SJSA1 (cell line): ENCODE results near the gene ISYNA1. TPM values are rescaled to one million over a fixed set of nuclear protein-coding genes. Genes with fewer than 3 reads are reported as not detected.
"Not testable (repeated sequence)": the region's sequence is repeated elsewhere in the genome, so short reads cannot be mapped to it uniquely, and the experiment has no call there.

Experiments
- DNase-seq, 2 experiments: peaks; one replicate each; pipeline ENCODE4 v3.0.0-alpha.2; 2015 to 2020; ENCODE audit warnings: low spot score in 2 of 2, low read depth in 1 of 2
- H3K27ac ChIP-seq: fragments of 250-450 bp; sonication (Bioruptor Pico); 2 replicates; pipeline ENCODE4 v1.5.1; 2020; ENCODE audit warnings: mild to moderate bottlenecking, moderate library complexity
- H3K27me3 ChIP-seq: fragments of 250-450 bp; sonication (Bioruptor Pico); replicated peaks from 2 replicates; pipeline ENCODE4 v1.5.1; 2020; ENCODE audit warnings: mild to moderate bottlenecking, moderate library complexity
- H3K36me3 ChIP-seq: fragments of 250-450 bp; sonication (Bioruptor Pico); 2 replicates; pipeline ENCODE4 v1.5.1; 2020; ENCODE audit warnings: mild to moderate bottlenecking
- H3K4me1 ChIP-seq: fragments of 250-450 bp; sonication (Bioruptor Pico); replicated peaks from 2 replicates; pipeline ENCODE4 v1.6.1; 2021; ENCODE audit warnings: mild to moderate bottlenecking
- H3K4me3 ChIP-seq: fragments of 250-450 bp; sonication (Bioruptor Pico); 2 replicates; pipeline ENCODE4 v1.5.1; 2020; ENCODE audit warnings: mild to moderate bottlenecking
- H3K9me3 ChIP-seq: fragments of 250-450 bp; sonication (Bioruptor Pico); replicated peaks from 2 replicates; pipeline ENCODE4 v1.5.1; 2020; ENCODE audit warnings: mild to moderate bottlenecking
- total RNA-seq: library from RNA; depleted of rRNA; stranded (reverse); fragments of >200 nt; shearing (Covaris generic); gene quantifications from 2 replicates; pipeline ENCODE4 v1.2.3, GENCODE V29; 2014

Gene ISYNA1
- total RNA-seq, 1 experiment from 2014 or later: 2.0 TPM

DNA sequence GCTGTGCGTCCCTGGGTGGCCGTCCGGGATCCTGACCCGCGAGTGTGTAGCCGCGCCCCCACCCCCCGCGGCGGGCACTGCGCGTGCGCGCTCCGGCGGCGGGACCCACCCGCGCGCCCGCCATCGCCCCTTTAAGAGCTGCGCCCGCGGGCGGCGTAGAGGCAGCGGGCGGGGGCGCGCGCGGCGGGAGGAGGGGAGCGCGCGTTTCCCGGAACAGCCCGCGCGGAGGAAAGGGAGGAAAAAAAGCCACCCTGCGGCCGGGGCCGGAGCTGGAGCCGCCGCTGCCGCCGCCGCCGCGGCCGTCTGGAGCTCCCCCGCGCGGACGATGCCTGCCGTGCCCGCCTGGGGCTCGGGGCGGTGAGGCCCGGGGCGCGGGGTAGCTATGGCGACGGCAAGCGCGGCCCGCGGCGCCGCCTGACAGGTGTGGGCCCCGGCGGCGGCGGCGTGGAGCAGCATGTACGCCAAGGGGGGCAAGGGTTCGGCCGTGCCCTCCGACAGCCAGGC is 18.7 kb downstream of the ISYNA1 start, which contains the start of gene SSBP4:
TSS of gene SSBP4 (plus strand) at position 204 of the 504 bp plus-strand sequence. CDS start at position 455, 251 bp downstream.
- Histone ChIP-seq H3K9me3 (peaks cover 9% of the 10 kb centered on the region; the same call in 1 of the 2 replicates), H3K4me3 (peak within 1 kb of the TSS; percentile 81), H3K27me3 (no peaks in the 10 kb centered on the region), H3K27ac (no peak within 1 kb of the TSS), H3K36me3 (peaks cover 3% of the 10 kb centered on the region; the same call in 1 of the 2 replicates), H3K4me1 (peaks cover 63% of the 10 kb centered on the region)
- DNase-seq: peak; percentile 73 to 84

DNA sequence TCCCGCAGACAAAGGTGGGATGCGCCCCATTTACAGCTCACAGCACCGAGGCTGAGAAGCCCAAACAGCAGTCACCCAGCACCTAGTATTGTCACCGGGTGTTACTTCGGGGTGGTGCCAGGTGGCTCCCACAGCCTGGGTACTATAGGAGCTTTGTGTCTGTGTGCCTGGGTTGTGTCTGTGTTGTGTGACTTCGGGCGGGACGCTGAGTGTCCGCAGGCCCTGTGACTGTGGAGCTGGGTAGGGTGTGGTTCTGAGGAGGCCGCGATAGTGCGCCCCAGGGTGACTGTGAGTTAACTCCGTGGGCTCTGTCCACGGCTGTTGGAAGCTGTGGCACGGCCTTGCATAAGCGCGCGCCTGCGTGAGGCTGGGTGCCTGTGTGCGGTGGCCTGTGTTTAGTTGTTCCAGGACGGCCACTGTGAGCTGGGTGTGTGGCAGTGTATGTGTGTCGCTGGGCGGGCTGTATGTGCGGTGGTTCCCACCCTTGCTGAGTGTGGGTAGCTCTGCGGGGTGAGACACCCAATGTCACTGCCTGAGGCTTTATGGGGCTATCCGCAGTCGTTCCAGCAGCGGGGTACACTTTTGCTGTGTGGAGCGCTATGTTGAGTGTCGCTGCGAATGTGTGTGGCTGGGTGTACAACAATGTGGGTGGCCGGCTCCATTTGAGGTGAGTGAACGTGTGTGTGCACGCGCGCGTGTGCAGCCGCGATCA is 19.3 kb downstream of the ISYNA1 start:
- Histone ChIP-seq H3K27ac (no peak overlapping the region), H3K4me3 (peak overlapping the region; percentile 81), H3K36me3 (peaks cover 3% of the 10 kb centered on the region; the same call in 1 of the 2 replicates), H3K27me3 (no peaks in the 10 kb centered on the region), H3K4me1 (peaks cover 65% of the 10 kb centered on the region), H3K9me3 (peaks cover 9% of the 10 kb centered on the region; the same call in 1 of the 2 replicates)
- no peak for DNase-seq

DNA sequence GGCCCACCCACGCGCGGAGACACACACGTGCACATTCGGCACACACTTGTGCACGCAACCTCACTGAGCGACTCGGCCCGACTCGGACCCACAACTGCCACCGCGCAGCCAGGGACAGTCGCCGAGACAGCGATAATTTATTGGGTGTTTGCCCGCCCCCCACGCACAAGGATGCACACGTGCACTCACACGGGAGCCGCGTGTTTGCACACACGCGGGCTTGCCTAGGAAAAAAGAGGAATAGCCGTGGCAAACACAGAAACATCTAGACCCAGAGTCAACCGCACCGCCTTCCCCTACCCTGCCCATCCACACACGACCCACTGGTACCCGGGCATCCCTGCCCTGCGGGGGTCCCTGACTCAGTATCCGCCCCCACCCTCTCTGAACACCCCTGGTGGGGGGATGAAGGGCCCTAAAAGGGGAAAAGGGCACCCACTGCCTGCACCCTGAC is 19.9 kb downstream of the ISYNA1 start:
- peaks cover 65% of the 10 kb centered on the region for H3K4me1 ChIP-seq
- DNase-seq: no peak
- no peaks in the 10 kb centered on the region for H3K27me3 ChIP-seq
- peaks cover 3% of the 10 kb centered on the region; the same call in 1 of the 2 replicates for H3K36me3 ChIP-seq
- no peak overlapping the region for H3K4me3 ChIP-seq
- peaks cover 9% of the 10 kb centered on the region; the same call in 1 of the 2 replicates for H3K9me3 ChIP-seq
- H3K27ac ChIP-seq: no peak overlapping the region

DNA sequence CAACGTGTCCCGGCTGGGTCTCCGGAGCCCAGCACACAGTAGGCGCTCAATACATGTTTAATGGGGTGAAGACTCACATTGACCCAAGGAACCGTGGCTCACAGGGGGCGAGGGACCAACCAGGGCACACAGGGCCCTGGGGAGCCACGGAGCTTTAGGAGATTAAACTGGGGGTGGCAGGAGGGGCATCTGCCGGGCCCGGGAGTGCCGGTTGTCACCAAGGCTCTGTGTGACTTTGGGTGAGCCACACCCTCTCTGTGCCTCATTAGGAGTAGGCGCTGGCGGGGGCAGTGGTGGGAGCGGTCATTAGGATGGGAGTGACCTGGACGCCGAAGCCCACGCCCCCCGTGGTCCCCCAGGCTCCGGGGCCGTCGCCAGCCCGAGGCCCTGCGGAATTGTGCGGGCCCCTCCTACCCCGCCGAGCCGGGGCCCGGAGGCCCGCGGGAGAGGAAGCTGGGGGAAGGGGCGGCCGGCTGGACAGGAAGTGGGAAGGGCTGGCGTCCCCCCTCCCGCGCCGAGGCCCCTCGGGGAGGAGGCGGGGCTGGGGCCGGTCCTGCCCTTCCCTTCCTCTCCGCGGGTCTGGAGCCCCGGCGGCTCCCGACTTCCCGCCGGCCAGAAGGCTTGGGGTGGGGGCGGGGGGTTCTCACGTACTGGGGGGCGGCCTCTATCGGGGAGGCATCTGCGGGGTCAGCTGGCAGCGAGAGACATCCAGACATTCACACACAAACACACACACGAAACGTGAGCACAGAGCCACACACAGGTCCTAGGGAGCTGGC is 20.5 kb downstream of the ISYNA1 start:
- peak; percentile 86 to 87 for DNase-seq
- H3K36me3 ChIP-seq: peaks cover 3% of the 10 kb centered on the region; the same call in 1 of the 2 replicates
- peaks cover 9% of the 10 kb centered on the region; the same call in 1 of the 2 replicates for H3K9me3 ChIP-seq
- no peaks in the 10 kb centered on the region for H3K27me3 ChIP-seq
- peak overlapping the region; percentile 29 for H3K4me3 ChIP-seq
- H3K4me1 ChIP-seq: peaks cover 65% of the 10 kb centered on the region
- H3K27ac ChIP-seq: peak overlapping the region; percentile 84

DNA sequence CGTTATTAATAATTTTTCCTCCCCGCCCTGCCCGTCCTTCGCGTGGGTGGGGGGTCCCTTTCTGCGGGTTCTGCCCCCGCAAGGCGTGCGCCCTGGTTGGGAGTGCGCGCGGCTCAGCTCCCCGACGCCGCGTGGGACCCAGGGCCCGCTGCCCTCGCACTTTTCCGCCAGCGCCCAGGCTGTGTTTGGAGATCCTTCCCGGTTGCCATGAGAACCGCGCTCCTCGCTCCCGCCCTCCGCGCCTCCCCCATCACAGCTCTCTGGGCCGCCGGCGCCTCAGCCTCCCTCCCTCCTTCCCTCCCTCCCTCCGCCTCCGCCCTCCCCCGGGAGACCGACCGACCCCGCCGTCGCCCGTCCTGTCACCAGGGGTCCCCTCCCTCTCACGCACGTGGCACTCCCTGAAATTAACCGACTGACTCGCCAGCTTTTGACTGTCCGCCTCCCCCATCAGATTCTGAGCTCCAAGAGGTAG is 21.1 kb downstream of the ISYNA1 start:
- H3K4me1 ChIP-seq: peaks cover 65% of the 10 kb centered on the region
- DNase-seq: peak; percentile 73 to 93
- H3K27me3 ChIP-seq: no peaks in the 10 kb centered on the region
- H3K36me3 ChIP-seq: peaks cover 3% of the 10 kb centered on the region; the same call in 1 of the 2 replicates
- peaks cover 9% of the 10 kb centered on the region; the same call in 1 of the 2 replicates for H3K9me3 ChIP-seq
- peak overlapping the region; percentile 84 for H3K27ac ChIP-seq
- peak overlapping the region; percentile 29 for H3K4me3 ChIP-seq

DNA sequence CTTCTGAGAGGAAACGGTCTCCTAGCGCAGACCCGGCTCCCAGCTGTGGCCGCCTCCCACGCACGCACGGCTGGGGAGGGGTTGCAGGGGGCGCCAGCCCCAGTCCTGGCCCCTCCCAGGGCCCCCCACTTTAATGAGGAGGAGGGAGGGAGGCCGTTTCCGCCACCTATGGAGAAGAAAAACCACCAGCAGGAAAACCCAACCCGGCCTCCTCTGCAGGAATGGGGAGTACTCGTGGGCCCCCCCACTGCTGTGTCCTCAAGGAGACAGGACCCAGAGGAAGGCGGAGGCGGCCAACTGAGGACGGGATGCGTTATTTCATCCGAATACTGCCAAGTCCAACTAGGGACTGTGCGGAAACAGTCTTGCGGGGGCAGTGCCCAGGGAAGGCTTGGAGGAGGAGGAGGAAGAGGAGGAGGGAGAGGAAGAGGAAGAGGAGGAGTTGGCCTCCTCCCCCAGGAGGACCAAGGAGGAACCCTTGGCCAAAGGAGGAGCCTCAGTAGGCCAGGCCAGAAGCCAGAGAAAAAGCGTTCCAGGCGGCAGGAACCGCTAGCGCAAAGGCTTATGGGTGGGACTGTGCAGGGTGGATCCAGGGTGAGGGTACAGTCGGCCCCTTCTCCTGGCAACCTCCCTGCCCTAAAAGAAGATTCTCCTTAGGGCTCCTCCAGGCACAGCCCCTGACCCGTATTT is 22.6 kb downstream of the ISYNA1 start:
- peak overlapping the region; percentile 84 for H3K27ac ChIP-seq
- no peak for DNase-seq
- no peak overlapping the region for H3K4me3 ChIP-seq
- peaks cover 67% of the 10 kb centered on the region for H3K4me1 ChIP-seq
- H3K36me3 ChIP-seq: peaks cover 3% of the 10 kb centered on the region; the same call in 1 of the 2 replicates
- H3K9me3 ChIP-seq: peaks cover 9% of the 10 kb centered on the region; the same call in 1 of the 2 replicates
- H3K27me3 ChIP-seq: no peaks in the 10 kb centered on the region

DNA sequence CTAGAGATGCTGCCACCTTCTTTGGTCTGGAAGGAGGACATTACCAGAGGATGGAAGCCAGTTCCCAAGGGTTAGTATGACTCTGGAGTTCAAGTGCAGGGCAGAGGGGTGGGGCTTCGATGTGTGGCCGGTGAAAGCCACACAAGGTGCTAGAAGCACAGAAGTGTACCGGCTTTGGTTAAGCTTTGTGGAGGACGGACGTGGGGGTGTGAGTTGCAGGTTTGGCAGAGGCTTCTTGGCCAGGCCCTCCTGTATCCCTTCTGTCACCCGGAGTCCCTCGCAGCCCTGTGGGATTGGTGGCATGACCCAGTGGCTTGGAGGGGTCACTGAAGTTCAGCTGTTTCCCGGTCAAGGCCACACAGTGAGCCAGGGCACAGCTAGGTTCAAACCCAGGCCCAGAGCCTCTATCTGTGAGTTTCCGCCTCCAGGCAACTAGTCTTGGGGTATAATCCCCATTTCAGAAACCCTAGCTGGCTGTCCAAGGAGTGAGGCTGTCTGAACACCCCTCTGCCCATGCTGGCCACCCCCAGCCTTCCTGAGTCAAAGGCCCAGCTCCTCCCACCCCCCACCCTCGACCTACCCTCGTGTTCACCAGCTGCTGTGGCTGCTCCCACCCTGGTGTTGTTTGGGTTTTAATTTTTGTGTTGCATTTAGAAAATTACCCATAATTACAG is 23.3 kb downstream of the ISYNA1 start:
- no peak overlapping the region for H3K4me3 ChIP-seq
- H3K36me3 ChIP-seq: peaks cover 3% of the 10 kb centered on the region; the same call in 1 of the 2 replicates
- 0 out of 2 replicates have a peak, but pooled peaks cover 5% of the 10 kb centered on the region for H3K9me3 ChIP-seq
- H3K4me1 ChIP-seq: peaks cover 66% of the 10 kb centered on the region
- 0 out of 2 replicates have a peak overlapping the region, but pooled peaks have one; percentile 21 for H3K27ac ChIP-seq
- no peak for DNase-seq
- no peaks in the 10 kb centered on the region for H3K27me3 ChIP-seq

DNA sequence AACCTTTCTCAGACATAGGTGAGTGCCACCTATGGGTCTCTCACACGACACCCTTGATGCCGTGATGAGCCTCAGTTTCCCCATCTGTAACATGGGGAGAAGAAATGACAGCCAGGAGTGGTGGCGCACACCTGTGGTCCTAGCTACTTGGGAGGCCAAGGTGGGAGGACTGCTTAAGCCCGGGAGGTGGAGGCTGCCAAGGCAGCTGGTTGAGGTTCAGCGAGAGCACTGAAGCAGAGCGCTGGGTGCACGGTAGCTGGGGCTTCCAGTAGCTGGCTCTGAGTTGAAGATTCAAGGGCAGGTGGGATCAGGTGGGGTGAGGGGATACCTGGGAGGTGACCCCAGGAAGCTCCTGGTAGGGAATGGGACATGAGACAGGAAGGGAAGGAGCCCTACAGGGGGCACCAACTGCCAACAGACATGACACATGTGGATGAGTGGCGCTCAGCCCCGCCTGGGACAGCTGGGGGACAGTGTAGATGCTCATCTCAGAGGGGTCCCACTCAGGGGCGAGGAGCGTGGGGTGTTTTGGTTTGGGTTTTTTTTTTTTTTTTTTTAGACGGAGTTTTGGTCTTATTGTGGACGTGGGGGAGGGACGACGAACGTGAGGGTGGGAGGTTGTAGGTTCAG is 25.2 kb downstream of the ISYNA1 start:
- no peaks in the 10 kb centered on the region for H3K9me3 ChIP-seq
- H3K36me3 ChIP-seq: no peaks in the 10 kb centered on the region
- H3K4me3 ChIP-seq: no peak overlapping the region
- no peaks in the 10 kb centered on the region for H3K27me3 ChIP-seq
- no peak for DNase-seq
- H3K4me1 ChIP-seq: peaks cover 47% of the 10 kb centered on the region
- no peak overlapping the region for H3K27ac ChIP-seq

DNA sequence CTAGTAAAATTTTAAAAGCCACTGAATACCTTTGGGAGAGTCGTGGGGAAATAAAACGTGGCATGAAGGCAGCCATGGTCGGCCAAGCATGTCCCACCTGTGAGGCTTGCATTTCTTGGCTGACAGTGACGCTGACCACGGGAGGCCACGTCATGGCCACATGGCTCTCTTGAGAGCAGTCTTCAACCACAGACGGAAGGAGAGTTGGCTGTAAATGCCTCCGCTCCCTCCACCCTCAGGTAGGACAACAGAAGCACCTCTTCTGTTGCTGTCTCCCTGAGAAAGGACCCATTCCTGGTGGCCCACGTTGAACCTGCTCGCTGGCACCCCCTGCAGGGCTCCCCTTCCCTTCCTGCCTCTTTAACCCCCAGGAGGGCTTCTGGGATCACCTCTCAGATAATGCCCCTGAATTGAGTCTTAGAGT is 29.9 kb downstream of the ISYNA1 start:
- DNase-seq: no peak
- no peaks in the 10 kb centered on the region for H3K36me3 ChIP-seq
- no peaks in the 10 kb centered on the region for H3K27me3 ChIP-seq
- peaks cover 9% of the 10 kb centered on the region for H3K4me1 ChIP-seq
- H3K9me3 ChIP-seq: no peaks in the 10 kb centered on the region
- H3K27ac ChIP-seq: no peak overlapping the region
- no peak overlapping the region for H3K4me3 ChIP-seq

DNA sequence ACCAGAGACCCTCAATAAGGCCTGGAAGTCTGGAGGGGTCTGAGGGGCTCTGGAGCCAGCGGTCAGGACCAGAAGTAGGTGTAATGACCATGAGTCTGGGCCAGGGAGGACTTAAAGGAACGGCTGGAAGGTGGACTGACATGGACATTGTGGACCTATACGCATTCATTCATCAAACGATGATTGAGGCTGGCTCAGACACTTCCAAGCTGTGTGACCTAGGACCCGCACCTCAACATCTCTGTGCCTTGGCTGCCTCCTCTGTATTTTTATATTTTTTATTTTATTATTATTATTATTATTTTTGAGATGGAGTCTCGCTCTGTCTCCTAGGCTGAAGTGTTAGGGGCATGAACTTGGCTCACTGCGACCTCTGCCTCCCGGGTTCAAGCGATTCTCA is 31.2 kb downstream of the ISYNA1 start:
- peaks cover 9% of the 10 kb centered on the region for H3K4me1 ChIP-seq
- H3K27ac ChIP-seq: no peak overlapping the region
- no peak overlapping the region for H3K4me3 ChIP-seq
- no peaks in the 10 kb centered on the region for H3K9me3 ChIP-seq
- H3K36me3 ChIP-seq: no peaks in the 10 kb centered on the region
- no peaks in the 10 kb centered on the region for H3K27me3 ChIP-seq
- DNase-seq: no peak

DNA sequence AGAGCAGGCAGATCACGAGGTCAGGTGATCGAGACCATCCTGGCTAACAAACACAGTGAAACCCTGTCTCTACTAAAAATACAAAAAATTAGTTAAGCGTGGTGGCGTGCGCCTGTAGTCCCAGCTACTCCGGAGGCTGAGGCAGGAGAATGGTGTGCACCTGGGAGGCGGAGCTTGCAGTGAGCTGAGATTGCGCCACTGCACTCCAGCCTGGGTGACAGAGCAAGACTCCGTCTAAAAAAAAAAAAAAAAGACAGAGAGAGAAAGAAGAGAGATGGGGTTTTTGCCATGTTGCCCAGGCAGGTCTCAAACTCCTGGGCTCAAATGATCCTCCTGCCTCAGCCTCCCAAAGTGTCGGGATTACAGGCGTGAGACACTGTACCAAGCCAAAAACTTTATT is 32.2 kb downstream of the ISYNA1 start:
- H3K9me3 ChIP-seq, H3K27ac ChIP-seq, DNase-seq, H3K4me3 ChIP-seq, H3K27me3 ChIP-seq, H3K36me3 ChIP-seq: not testable (repeated sequence)
- H3K4me1 ChIP-seq: peaks cover 10% of the 10 kb centered on the region

DNA sequence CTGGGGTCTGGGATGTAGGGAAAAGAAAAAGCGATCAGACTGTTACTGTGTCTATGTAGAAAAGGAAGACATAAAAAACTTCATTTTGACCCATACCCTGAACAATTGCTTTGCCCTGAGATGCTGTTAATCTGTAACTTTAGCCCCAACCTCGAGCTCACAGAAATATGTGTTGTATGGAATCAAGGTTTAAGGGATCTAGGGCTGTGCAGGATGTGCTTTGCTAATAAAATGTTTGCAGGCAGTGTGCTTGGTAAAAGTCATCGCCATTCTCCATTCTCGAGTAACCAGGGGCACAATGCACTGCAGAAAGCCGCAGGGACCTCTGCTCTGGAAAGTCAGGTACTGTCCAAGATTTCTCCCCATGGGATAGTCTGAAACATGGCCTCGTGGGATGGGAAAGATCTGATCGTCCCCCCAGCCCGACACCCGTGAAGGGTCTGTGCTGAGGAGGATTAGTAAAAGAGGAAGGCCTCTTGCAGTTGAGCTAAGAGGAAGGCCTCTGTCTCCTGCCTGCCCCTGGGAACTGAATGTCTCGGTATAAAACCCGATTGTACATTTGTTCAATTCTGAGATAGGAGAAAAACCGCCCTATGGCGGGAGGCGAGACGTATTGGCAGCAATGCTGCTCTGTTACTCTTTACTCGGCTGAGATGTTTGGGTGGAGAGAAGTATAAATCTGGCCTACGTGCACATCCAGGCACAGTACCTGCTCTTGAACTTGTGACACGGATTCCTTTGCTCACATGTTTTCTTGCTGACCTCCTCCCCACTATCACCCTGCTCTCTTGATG is 35.3 kb downstream of the ISYNA1 start:
- H3K36me3 ChIP-seq, H3K9me3 ChIP-seq, DNase-seq, H3K27me3 ChIP-seq, H3K27ac ChIP-seq, H3K4me3 ChIP-seq: not testable (repeated sequence)
- H3K4me1 ChIP-seq: peaks cover 21% of the 10 kb centered on the region
